NCI-H2227 (cell line): Measurements from ENCODE around the gene GJD3.
A peak's percentile ranks its signal among the peaks of the same experiment; 100 is the strongest.

Experiments
- DNase-seq: peaks from one replicate; lab custom pipeline; 2025; ENCODE audit not compliant: unreplicated experiment; lab: John Stamatoyannopoulos, UW

Gene GJD3

GRCh38 chr17:40323391-40324381, 40.9 kb downstream of the GJD3 start:
- no peak for DNase-seq

DNA sequence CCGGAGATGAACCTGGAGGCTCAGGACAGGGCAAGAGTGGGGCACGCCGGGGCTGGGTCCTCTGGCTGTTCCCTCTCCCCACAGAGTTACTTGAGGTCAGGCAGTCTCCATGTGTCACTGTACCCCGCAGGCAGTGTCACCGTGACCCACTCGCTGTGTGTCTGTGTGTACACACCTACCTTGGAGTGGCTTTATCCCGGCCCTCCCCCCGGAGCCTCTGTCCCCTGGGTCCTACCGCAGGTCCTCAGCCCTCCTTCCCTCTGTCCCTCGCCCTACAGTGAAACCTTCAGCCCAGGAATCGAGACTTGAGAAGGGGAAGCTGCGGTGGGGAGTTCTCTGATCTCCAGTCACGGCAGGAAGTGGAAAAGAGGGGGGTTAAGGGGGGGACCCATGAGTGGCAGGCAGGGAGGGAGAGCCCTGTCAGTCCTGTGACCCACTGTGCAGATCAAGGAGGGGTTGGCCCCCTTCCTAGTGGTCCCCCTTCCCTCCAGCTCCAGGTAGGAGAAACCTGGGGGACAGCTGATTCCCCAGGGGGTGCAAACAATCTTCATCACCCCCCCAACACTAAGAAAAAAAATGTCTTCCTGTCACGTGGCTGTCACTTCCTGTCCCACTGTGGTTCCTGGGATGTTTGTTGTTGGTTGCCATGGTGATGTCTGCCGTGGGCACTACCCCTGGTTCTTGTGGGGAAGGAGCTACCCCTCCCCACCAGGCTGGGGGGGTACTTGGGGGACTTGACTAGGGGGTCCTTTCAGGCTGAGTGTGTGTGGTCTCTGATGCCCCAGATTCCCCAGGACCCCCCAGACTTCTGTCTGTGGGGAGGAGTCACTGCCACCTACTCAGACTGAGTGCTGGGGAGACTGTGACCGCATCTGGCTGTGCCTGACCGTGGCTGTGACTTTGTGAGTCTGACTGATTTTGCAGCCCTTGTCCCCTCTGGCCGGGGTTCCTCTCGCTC, 41.9 kb downstream of the GJD3 start:
- peak; percentile 57 for DNase-seq

DNA sequence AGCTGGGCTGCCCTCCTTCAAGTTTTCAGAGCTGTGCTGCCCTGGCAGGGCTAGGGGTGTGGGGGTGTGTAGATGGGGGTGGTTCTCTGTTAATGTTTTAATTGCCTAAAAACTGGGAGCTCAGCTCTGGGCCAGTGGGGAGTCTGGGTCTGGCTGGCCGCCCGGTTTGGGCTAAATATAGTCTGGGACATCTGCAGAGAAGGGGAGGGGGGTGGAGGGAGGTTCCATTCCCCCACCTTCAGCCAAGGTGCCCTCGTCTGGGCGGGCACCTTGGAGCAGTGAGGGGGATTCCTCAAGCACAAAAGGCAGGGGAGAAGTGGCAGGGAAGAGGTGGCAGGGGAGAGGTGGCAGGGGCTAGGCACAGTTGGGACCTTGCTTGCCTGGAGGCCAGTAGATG, 42.6 kb downstream of the GJD3 start:
- no peak for DNase-seq

DNA sequence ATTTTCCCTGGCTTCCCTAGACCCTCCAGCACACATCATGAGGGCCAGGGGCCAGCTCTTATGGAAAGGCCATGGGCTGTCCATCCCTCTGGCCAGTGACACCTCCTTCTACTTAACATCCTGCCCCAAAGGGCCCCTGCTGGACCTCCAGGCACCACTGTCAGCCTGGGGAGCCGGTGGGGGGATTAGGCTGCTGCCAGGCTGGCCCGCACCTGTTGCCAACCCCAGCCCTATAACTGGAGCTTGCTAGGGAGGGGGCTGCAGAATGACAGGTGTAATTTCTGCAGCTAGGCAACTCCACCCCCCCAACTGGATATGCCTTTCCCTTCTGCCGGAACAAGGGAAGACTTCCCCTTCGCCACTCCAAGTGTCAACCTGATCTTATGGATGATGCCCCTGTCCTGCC, 43.0 kb downstream of the GJD3 start:
- DNase-seq, result no peak

GRCh38 chr17:40320756-40321523, 43.6 kb downstream of the GJD3 start:
- no peak for DNase-seq

GRCh38 chr17:40319651-40320540, 44.6 kb downstream of the GJD3 start:
- DNase-seq, result no peak

- DNase-seq, result no peak
Measured at GRCh38 chr17:40318830-40319391, 45.6 kb downstream of the GJD3 start.

DNA sequence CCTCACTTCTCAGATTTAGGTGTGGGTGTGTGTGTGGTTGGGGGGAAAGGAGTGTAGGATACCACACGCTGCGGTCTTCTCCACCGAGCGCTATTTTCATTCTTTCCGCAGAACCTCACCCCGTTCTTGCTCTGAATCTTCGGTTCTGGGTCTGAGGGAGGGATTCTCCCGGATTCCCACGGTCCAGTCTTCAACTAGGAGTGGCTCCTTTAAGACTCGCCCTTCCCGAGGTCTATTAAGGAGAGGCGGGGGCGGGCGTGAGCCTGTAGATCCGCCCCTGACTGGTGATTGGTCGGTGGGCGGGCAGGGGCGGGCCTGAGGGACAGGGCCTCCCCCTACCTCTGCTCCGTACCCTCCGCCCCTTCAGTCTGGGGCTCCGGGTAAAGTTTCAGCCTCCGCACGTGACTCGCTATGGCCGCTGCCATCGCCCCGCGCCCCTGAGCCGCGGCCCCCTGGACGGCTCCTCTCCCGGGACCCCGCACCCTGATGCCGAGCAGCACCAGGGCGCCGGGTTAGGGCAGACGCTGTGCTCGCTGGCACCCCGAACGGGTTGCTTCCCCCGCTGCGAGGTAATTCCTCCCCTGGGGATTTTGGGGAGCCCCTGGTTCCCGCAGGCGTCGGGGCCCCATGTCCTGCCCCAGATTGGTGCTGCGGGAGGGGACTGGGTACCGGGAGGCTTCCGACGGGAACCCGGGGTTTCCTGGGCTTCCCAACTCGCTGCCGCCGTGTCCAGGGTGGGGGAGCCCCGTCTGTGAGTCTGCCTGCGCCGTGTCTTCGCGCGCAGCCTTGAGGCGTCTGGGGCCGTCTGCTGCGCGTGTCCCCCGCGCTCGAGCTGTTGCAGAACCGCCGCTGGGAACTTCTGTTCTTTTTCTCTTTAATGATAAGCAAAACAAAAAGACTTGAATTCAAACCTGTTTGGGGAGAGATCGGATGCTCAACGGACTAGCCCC, 46.4 kb downstream of the GJD3 start:
- DNase-seq, result peak; percentile 96

GRCh38 chr17:40317345-40317873, 47.1 kb downstream of the GJD3 start:
- peak; percentile 49 for DNase-seq

DNA sequence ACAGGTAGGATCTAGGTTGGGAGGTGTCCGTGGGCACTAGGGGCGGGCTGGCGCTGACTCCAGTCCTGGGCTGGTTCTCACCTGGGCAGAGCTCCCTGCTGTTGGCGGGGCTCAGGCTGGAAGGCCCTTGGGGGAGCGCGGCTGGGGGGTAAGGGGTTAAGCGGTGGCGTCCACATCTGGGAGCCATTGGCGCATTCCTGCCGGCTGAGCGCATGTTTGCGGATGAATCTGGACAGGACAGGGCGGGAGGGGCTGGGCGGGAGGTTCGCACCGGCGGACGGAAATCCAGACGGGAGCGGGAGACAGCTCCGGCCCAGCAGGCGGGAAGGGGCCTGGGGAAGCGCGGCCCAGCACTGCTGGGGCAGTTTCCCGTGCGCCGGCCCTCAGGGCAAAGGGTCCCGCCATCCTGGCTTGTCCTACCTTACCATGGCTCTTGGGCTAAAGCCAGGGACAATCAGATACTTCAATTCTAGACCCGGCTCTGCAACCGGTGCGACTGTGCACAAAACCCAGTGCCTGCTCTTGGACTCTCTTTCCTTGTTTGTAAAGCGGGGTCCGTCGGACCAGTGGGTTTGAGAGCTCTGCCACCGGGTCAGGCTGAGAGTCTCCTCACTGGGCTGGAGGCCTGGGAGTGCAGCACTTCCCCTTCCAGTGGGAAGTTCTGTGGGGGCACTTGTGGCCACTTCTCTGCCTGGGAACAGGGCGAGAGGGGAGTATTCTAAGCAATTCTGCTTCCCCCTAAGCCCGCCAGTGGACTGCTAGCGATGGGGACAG, 47.8 kb downstream of the GJD3 start:
- peak; percentile 62 for DNase-seq

GRCh38 chr17:40315678-40316570, 48.6 kb downstream of the GJD3 start:
- no peak for DNase-seq

- no peak for DNase-seq
Measured at GRCh38 chr17:40315206-40315605, 49.3 kb downstream of the GJD3 start.

DNA sequence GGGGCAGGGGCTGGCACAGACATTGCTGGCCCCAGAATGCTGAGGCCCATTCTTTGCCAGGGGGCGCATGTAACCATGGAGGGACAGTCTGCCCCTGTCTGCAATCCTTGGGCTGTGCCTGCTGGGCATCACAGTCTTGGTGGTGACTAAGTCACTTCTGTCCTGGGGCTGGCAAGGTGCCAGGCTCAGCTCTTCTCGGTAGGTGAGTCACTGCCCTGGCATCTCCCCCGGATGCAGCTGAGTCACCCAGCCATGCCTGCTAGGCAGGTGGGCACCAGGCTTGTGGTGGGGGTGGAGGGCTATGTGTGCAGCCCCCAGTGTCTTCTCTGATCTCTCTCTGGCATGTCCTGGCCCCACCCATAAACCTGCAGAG, 50.0 kb downstream of the GJD3 start:
- DNase-seq, result peak; percentile 20

GRCh38 chr17:40313668-40314583, 50.6 kb downstream of the GJD3 start:
- no peak for DNase-seq
